ENCODE measurements around the gene ATP5PB. TPM values are rescaled to one million over a fixed set of nuclear protein-coding genes. Genes with fewer than 3 reads are reported as not detected.

Gene ATP5PB
- 316 and 344 TPM in 2 replicates for total RNA-seq (2021)
- Bru-seq, nascent RNA, result percentile 94 among the genes with signal in this experiment
- percentile 88 among the genes with signal in this experiment for BruChase-seq, experiment 1, labeled RNA remaining after a 2-hour chase
- percentile 93 among the genes with signal in this experiment for BruChase-seq, experiment 2, labeled RNA remaining after a 6-hour chase
- long read RNA-seq, transcript ATP5PB-202 (7 exons, 3,156 nt), result major isoform, 471 of 520 reads
- long read RNA-seq, transcript ATP5PB-201 (6 exons, 1,040 nt), result minor isoform, 39 of 520 reads
- long read RNA-seq, partial matches to known transcripts, result 5 of 520 reads
- long read RNA-seq, other reads (novel, unspliced or antisense), result 5 of 520 reads

GRCh38 chr1:111448918-111449702 lies at the start of gene ATP5PB, which contains the start of gene WDR77:
Gene ATP5PB, plus strand, starts transcription at chr1:111449464. Its CDS starts 78 bp downstream, at chr1:111449542.
Gene WDR77, minus strand, starts transcription at chr1:111449256. Its CDS starts 87 bp downstream, at chr1:111449169.
- peak; percentile 99 for DNase-seq (ENCODE audit: low spot score)
- ChIA-PET POLR2A (ENCODE audit: low non-redundant PET) (no interaction called here), CTCF (interaction anchor here (0.6 kb wide), 1 partner anchor 297 kb away, joined by 3 read pairs; no protein-coding TSS in a partner anchor)
- Histone ChIP-seq H3K36me3 (ENCODE audit: insufficient read depth, low read length, poor library complexity, severe bottlenecking) (peaks cover 45% of the 10 kb centered on the region), H3K27ac (ENCODE audit: low read depth, low read length, poor library complexity, severe bottlenecking) (peak within 1 kb of the TSS; percentile 91), H3K9me3 (ENCODE audit: low read depth, low read length, poor library complexity, severe bottlenecking) (no peaks in the 10 kb centered on the region), H3K27me3 (replicated peaks; ENCODE audit: insufficient read depth, low read depth, low read length, poor library complexity) (no peaks in the 10 kb centered on the region), H3K4me3 (ENCODE audit: low read depth, low read length, poor library complexity, severe bottlenecking) (peak within 1 kb of the TSS; percentile 85), H3K4me1 (ENCODE audit: insufficient read depth, low read length, poor library complexity, severe bottlenecking) (peaks cover 19% of the 10 kb centered on the region)
- no peak for TF ChIP-seq EZH2 (IDR thresholded peaks at IDR 0.05; ENCODE audit: borderline replicate concordance, low read depth, low read length, poor library complexity, severe bottlenecking)
- no peak for TF ChIP-seq CTCF (conservative IDR thresholded peaks at IDR 0.05; ENCODE audit: low read depth, low read length)
- BruUV-seq (replicated peaks), result no TSS peak
- intact Hi-C loops (cut with micrococcal nuclease; ENCODE audit: unreplicated experiment), result loop anchor here (5.0 kb wide), 1 partner anchor 308 kb away; the partner anchor contains the start of gene DDX20

- CTCF ChIA-PET, result interaction anchor here (0.9 to 1.8 kb wide), 3 partner anchors 177 to 370 kb away, joined by 3 to 21 read pairs (median 5); no protein-coding TSS in a partner anchor
- no peaks in the 10 kb centered on the region for H3K36me3 ChIP-seq (ENCODE audit: insufficient read depth, low read length, poor library complexity, severe bottlenecking)
- H3K9me3 ChIP-seq (ENCODE audit: low read depth, low read length, poor library complexity, severe bottlenecking), result no peaks in the 10 kb centered on the region
- TF ChIP-seq EZH2 (IDR thresholded peaks at IDR 0.05; ENCODE audit: borderline replicate concordance, low read depth, low read length, poor library complexity, severe bottlenecking) (no peak), CTCF (conservative IDR thresholded peaks at IDR 0.05; ENCODE audit: low read depth, low read length) (peak; percentile 67)
- peaks cover 37% of the 10 kb centered on the region for H3K27me3 ChIP-seq (replicated peaks; ENCODE audit: insufficient read depth, low read depth, low read length, poor library complexity)
- peak; percentile 58 for DNase-seq (ENCODE audit: low spot score)
- H3K4me1 ChIP-seq (ENCODE audit: insufficient read depth, low read length, poor library complexity, severe bottlenecking), result no peaks in the 10 kb centered on the region
- no TSS peak for BruUV-seq (replicated peaks)
- no peak overlapping the region for H3K4me3 ChIP-seq (ENCODE audit: low read depth, low read length, poor library complexity, severe bottlenecking)
- POLR2A ChIA-PET (ENCODE audit: low non-redundant PET), result interaction anchor here (0.6 kb wide), 2 partner anchors 142 to 261 kb away, joined by 3 to 7 read pairs; no protein-coding TSS in a partner anchor
- H3K27ac ChIP-seq (ENCODE audit: low read depth, low read length, poor library complexity, severe bottlenecking), result no peak overlapping the region
- intact Hi-C loops (cut with micrococcal nuclease; ENCODE audit: unreplicated experiment), result loop anchor here (1.0 kb wide), 1 partner anchor 177 kb away; no protein-coding TSS in a partner anchor
Measured at GRCh38 chr1:111399792-111400610, 49.3 kb upstream of the ATP5PB start.

- H3K4me1 ChIP-seq (ENCODE audit: insufficient read depth, low read length, poor library complexity, severe bottlenecking), result no peaks in the 10 kb centered on the region
- no peaks in the 10 kb centered on the region for H3K36me3 ChIP-seq (ENCODE audit: insufficient read depth, low read length, poor library complexity, severe bottlenecking)
- CTCF ChIA-PET, result no interaction called here
- BruUV-seq (replicated peaks), result no TSS peak
- TF ChIP-seq EZH2 (IDR thresholded peaks at IDR 0.05; ENCODE audit: borderline replicate concordance, low read depth, low read length, poor library complexity, severe bottlenecking) (no peak), CTCF (conservative IDR thresholded peaks at IDR 0.05; ENCODE audit: low read depth, low read length) (no peak)
- H3K4me3 ChIP-seq (ENCODE audit: low read depth, low read length, poor library complexity, severe bottlenecking), result no peak overlapping the region
- H3K27ac ChIP-seq (ENCODE audit: low read depth, low read length, poor library complexity, severe bottlenecking), result no peak overlapping the region
- peaks cover 56% of the 10 kb centered on the region for H3K27me3 ChIP-seq (replicated peaks; ENCODE audit: insufficient read depth, low read depth, low read length, poor library complexity)
- intact Hi-C loops (cut with micrococcal nuclease; ENCODE audit: unreplicated experiment), result no loop called here
- POLR2A ChIA-PET (ENCODE audit: low non-redundant PET), result no interaction called here
- DNase-seq (ENCODE audit: low spot score), result no peak
- no peaks in the 10 kb centered on the region for H3K9me3 ChIP-seq (ENCODE audit: low read depth, low read length, poor library complexity, severe bottlenecking)
Measured at GRCh38 chr1:111402083-111402482, 47.2 kb upstream of the ATP5PB start.
